Activated T-helper 1 cell treated with Interleukin-2 at 50 U/mL for 16 hours (primary cell): ENCODE data around the gene CYP27A1.

Experiments
- DNase-seq: peaks from one replicate; pipeline ENCODE4 v3.0.0-alpha.2; 2020; ENCODE audit warnings: low read depth

Gene CYP27A1

GRCh38 chr2:218773881-218774280, 8.1 kb upstream of the CYP27A1 start:
- no peak for DNase-seq

GRCh38 chr2:218776488-218776887, 5.5 kb upstream of the CYP27A1 start:
- DNase-seq = no peak

GRCh38 chr2:218777276-218777990, 4.5 kb upstream of the CYP27A1 start:
- DNase-seq = no peak

- DNase-seq = no peak
These were observed 1.9 kb upstream of the CYP27A1 start for GRCh38 chr2:218780046-218780445.

GRCh38 chr2:218780851-218781690, 876 bp upstream of the CYP27A1 start:
- no peak for DNase-seq

GRCh38 chr2:218782528-218782844, 539 bp downstream of the CYP27A1 start:
- DNase-seq = no peak

GRCh38 chr2:218783688-218784087, 1.7 kb downstream of the CYP27A1 start:
- no peak for DNase-seq

- no peak for DNase-seq
These were observed 3.2 kb downstream of the CYP27A1 start for GRCh38 chr2:218785103-218785502.

- DNase-seq = no peak
These were observed 4.2 kb downstream of the CYP27A1 start for GRCh38 chr2:218786133-218786532.

GRCh38 chr2:218788529-218789255, 6.7 kb downstream of the CYP27A1 start:
- DNase-seq = no peak

- DNase-seq = no peak
These were observed 10.5 kb downstream of the CYP27A1 start for GRCh38 chr2:218792433-218792832.

- DNase-seq = no peak
These were observed 14.7 kb downstream of the CYP27A1 start for GRCh38 chr2:218796691-218797090.

GRCh38 chr2:218798767-218799504, 17.0 kb downstream of the CYP27A1 start:
- DNase-seq = no peak

- no peak for DNase-seq
These were observed 18.0 kb downstream of the CYP27A1 start for GRCh38 chr2:218799990-218800389.

GRCh38 chr2:218802386-218802994, 20.5 kb downstream of the CYP27A1 start:
- no peak for DNase-seq

GRCh38 chr2:218804817-218805216, 22.9 kb downstream of the CYP27A1 start:
- DNase-seq = no peak

GRCh38 chr2:218805627-218806026, 23.7 kb downstream of the CYP27A1 start:
- DNase-seq = no peak

- DNase-seq = no peak
These were observed 24.5 kb downstream of the CYP27A1 start for GRCh38 chr2:218806346-218806978.

- no peak for DNase-seq
These were observed 25.7 kb downstream of the CYP27A1 start for GRCh38 chr2:218807626-218808025.

- DNase-seq = no peak
These were observed 27.6 kb downstream of the CYP27A1 start for GRCh38 chr2:218809515-218809914.

GRCh38 chr2:218810256-218810655, 28.3 kb downstream of the CYP27A1 start:
- no peak for DNase-seq
